Stimulated activated CD4-positive, alpha-beta T cell treated with anti-CD3 and anti-CD28 coated beads, Interleukin-1b, Interleukin-23, amount 100 ng/mL, for 48 hours (primary cell): ENCODE results near the gene BFSP1.

ENCODE experiments used
- DNase-seq: peaks from one replicate; pipeline ENCODE4 v3.0.0-alpha.2; 2020

The BFSP1 gene

GRCh38 chr20:17494201-17494600 is 37.0 kb downstream of the BFSP1 start:
- no peak for DNase-seq

GRCh38 chr20:17493173-17493572 is 38.0 kb downstream of the BFSP1 start:
- no peak for DNase-seq

- no peak for DNase-seq
These were observed 39.7 kb downstream of the BFSP1 start for GRCh38 chr20:17491488-17491887.

GRCh38 chr20:17491041-17491440 is 40.1 kb downstream of the BFSP1 start:
- DNase-seq = no peak

- DNase-seq = no peak
These were observed 40.7 kb downstream of the BFSP1 start for GRCh38 chr20:17490501-17490900.

GRCh38 chr20:17488916-17489600 is 42.1 kb downstream of the BFSP1 start:
- no peak for DNase-seq

GRCh38 chr20:17485017-17485416 is 46.2 kb downstream of the BFSP1 start:
- DNase-seq = no peak

GRCh38 chr20:17482536-17482935 is 48.6 kb downstream of the BFSP1 start:
- no peak for DNase-seq

GRCh38 chr20:17481661-17482060 is 49.5 kb downstream of the BFSP1 start:
- no peak for DNase-seq

- no peak for DNase-seq
These were observed 50.5 kb downstream of the BFSP1 start for GRCh38 chr20:17480696-17481095.

- no peak for DNase-seq
These were observed 52.0 kb downstream of the BFSP1 start for GRCh38 chr20:17479063-17479657.

- no peak for DNase-seq
These were observed 57.5 kb downstream of the BFSP1 start for GRCh38 chr20:17473659-17474058.

- no peak for DNase-seq
These were observed 59.5 kb downstream of the BFSP1 start for GRCh38 chr20:17471606-17472187.

- no peak for DNase-seq
These were observed 60.2 kb downstream of the BFSP1 start for GRCh38 chr20:17470973-17471372.

- DNase-seq = no peak
These were observed 60.7 kb downstream of the BFSP1 start for GRCh38 chr20:17470521-17470920.

GRCh38 chr20:17469246-17470030 is 61.7 kb downstream of the BFSP1 start:
- DNase-seq = no peak

- DNase-seq = no peak
These were observed 62.9 kb downstream of the BFSP1 start for GRCh38 chr20:17468073-17468840.

GRCh38 chr20:17467120-17467655 is 64.0 kb downstream of the BFSP1 start:
- no peak for DNase-seq

- no peak for DNase-seq
These were observed 64.5 kb downstream of the BFSP1 start for GRCh38 chr20:17466641-17467040.

GRCh38 chr20:17465236-17465635 is 65.9 kb downstream of the BFSP1 start:
- DNase-seq = no peak

GRCh38 chr20:17463711-17464110 is 67.5 kb downstream of the BFSP1 start:
- DNase-seq = no peak

GRCh38 chr20:17461941-17462340 is 69.2 kb downstream of the BFSP1 start:
- no peak for DNase-seq

GRCh38 chr20:17460119-17460518 is 71.1 kb downstream of the BFSP1 start:
- DNase-seq = no peak
